BE2C (cell line): ENCODE results near the gene PABPC3. TPM values are rescaled to one million over a fixed set of nuclear protein-coding genes. Genes with fewer than 3 reads are reported as not detected.

Experiments used
- DNase-seq: peaks from one replicate; pipeline ENCODE4 v3.0.0-alpha.2; 2020
- H3K27me3 ChIP-seq: fragments of 250-450 bp; sonication (Bioruptor Pico); 2 replicates; pipeline ENCODE4 v1.5.1; 2020; ENCODE audit warnings: mild to moderate bottlenecking
- H3K36me3 ChIP-seq: fragments of 250-450 bp; sonication (Bioruptor Pico); 2 replicates; pipeline ENCODE4 v1.5.1; 2020; ENCODE audit warnings: mild to moderate bottlenecking
- H3K4me1 ChIP-seq: fragments of 250-450 bp; sonication (Bioruptor Pico); 2 replicates; pipeline ENCODE4 v1.5.1; 2020
- H3K4me3 ChIP-seq: 2 replicates; pipeline ENCODE4 v1.5.1; 2011; ENCODE audit warnings: low read depth, low read length
- H3K9me3 ChIP-seq: fragments of 250-450 bp; sonication (Bioruptor Pico); 2 replicates; pipeline ENCODE4 v1.5.1; 2020
- CTCF ChIP-seq: IDR thresholded peaks from 2 replicates; pipeline ENCODE4 v1.5.1; 2012; ENCODE audit warnings: mild to moderate bottlenecking, low read depth, low read length
- polyA plus RNA-seq: library from polyadenylated mRNA; unstranded; fragments of >200 nt; gene quantifications from one replicate; pipeline ENCODE4 v1.2.1, GENCODE V29; 2012; ENCODE audit warnings: low read depth, missing spikeins; ENCODE audit not compliant: insufficient read length, insufficient read depth

Gene PABPC3
- 0.63 TPM for polyA plus RNA-seq

DNA sequence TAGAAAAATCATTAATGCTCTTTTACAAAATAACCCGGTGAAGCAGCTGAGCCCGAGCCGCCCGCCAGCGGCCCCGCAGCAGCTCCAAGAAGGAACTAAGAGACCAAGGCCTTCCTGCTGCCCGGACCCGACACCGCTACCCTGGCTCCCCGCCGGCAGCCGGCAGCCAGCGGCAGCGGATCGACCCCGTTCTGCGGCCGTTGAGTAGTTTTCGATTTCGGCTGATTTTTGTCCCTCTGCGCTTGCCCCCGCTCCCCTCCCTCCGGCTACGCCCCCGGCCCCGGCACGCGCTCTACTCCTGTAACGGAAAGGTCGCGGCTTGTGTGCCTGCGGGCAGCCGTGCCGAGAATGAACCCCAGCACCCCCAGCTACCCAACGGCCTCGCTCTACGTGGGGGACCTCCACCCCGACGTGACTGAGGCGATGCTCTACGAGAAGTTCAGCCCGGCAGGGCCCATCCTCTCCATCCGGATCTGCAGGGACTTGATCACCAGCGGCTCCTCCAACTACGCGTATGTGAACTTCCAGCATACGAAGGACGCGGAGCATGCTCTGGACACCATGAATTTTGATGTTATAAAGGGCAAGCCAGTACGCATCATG, at the start of gene PABPC3:
Gene PABPC3, plus strand, starts transcription at position 286 of the 603 bp plus-strand sequence. Its CDS starts 63 bp downstream, at position 349.
- DNase-seq, result no peak
- Histone ChIP-seq H3K9me3 (no peaks in the 10 kb centered on the region; the same call in 1 of the 2 replicates), H3K36me3 (no peaks in the 10 kb centered on the region), H3K27me3 (peaks cover 3% of the 10 kb centered on the region), H3K4me3 (no peak within 1 kb of the TSS), H3K4me1 (no peaks in the 10 kb centered on the region)
- no peak for TF ChIP-seq CTCF

DNA sequence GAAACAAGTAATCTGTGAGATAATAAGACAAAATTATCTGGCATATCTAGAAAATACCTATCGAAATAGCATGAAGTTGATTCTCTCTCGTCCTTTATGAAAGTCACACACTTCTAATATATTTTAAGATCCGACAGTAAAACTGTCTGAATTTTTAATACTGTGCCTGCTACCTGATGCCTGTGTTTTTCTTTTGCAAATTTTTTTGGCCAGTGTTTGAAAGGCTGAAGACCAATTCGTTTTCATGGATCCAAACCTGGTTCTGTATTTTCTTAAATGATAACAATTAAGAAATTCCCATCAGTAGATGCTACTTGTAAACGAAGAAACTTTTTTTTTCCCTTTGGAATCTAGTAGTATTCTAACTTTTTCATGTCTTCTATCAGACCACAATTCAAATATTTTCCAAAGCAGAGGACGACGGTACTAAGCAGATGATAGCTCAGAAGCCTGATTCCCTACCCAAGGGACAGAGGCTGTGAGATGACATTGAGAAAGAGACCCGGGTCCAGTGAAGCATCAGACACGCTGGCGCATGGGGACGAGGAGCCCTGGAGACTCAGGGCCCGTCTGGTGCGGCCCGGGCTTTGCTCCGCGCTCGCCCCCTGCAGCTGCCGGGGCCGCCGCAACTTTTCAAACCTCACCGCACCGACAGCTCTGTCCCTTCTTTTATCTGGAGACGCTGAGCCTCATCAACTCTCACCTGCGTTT, 49.5 kb upstream of the PABPC3 start:
- TF ChIP-seq CTCF, result no peak
- Histone ChIP-seq H3K4me3 (no peak overlapping the region; the same call in 1 of the 2 replicates), H3K27me3 (peaks cover 57% of the 10 kb centered on the region), H3K9me3 (no peaks in the 10 kb centered on the region), H3K36me3 (no peaks in the 10 kb centered on the region), H3K4me1 (no peaks in the 10 kb centered on the region)
- no peak for DNase-seq

DNA sequence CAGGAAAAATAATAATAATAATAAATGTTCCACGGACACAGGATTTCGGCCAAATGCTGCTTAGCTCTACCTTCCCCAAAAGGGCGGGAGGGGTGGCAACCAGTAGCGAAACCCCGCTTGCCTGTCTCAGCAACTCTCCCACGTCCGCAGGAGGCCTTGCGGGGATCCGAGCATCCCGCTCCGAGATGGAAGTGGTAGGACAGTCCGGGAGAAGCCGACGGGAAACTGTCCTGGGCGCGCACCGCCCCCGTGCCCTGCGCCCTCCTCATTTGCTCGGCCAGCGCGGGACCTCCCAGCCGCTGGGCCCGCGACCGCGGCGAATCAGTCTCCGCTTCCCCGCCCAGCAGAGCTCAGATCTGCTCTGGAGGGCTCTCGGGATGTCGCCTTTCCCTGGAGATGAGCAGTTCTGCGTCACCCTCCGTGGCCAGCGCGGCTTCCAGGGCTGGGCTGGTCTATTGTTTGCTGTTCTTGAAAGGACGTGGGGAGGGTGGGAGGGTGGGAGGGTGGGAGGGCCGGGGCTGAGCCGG, 48.9 kb upstream of the PABPC3 start:
- peaks cover 50% of the 10 kb centered on the region for H3K27me3 ChIP-seq
- no peaks in the 10 kb centered on the region for H3K4me1 ChIP-seq
- H3K4me3 ChIP-seq, result no peak overlapping the region; the same call in 1 of the 2 replicates
- DNase-seq, result no peak
- no peak for TF ChIP-seq CTCF
- H3K36me3 ChIP-seq, result no peaks in the 10 kb centered on the region
- H3K9me3 ChIP-seq, result no peaks in the 10 kb centered on the region

GRCh38 chr13:25051065-25051464, 44.9 kb upstream of the PABPC3 start:
- peaks cover 25% of the 10 kb centered on the region for H3K27me3 ChIP-seq
- TF ChIP-seq CTCF, result no peak
- H3K9me3 ChIP-seq, result no peaks in the 10 kb centered on the region
- H3K4me1 ChIP-seq, result no peaks in the 10 kb centered on the region
- no peak for DNase-seq
- no peak overlapping the region for H3K4me3 ChIP-seq
- H3K36me3 ChIP-seq, result no peaks in the 10 kb centered on the region

DNA sequence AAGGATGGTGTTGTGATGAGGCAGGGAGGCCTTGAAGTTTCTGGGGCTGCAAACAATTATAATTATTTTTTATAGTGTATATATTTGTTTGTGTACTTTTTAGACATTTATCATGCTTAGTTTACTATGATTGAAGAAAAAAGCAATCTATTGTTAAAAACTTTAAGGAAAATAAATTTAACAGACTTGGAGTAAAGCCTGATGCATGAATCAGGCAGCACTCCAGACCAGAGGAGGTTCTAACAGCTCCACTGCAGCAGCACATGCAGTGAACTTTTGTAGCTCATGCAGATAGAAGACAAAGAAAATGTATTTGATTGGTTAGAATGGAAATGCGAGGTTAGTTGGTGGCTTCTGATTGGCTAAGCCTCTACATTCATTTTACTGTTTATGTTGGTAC, 36.8 kb upstream of the PABPC3 start:
- H3K36me3 ChIP-seq, result no peaks in the 10 kb centered on the region
- 0 out of 2 replicates have a peak, but pooled peaks cover 5% of the 10 kb centered on the region for H3K27me3 ChIP-seq
- no peaks in the 10 kb centered on the region for H3K4me1 ChIP-seq
- no peak for DNase-seq
- no peaks in the 10 kb centered on the region for H3K9me3 ChIP-seq
- TF ChIP-seq CTCF, result no peak
- H3K4me3 ChIP-seq, result no peak overlapping the region

DNA sequence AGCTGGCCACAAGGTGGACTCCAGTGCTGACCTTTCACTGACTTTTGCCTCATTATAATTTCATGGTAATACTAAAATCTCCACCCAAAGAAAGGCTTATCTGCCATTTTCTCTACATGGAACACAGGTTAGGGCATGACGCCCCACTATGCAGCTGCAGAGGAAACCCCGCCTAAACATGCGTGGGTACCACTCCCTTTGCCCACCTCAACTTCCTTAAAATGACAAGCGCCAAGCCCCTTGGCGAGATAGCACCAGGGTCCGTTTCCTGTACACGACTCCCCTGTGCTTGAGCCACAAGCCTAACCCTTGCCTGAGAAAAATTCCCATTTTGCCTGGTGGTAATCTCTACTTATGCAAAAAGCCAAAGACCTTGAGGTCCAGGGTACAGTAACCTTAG, 36.0 kb upstream of the PABPC3 start:
- no peaks in the 10 kb centered on the region for H3K4me1 ChIP-seq
- H3K27me3 ChIP-seq, result 0 out of 2 replicates have a peak, but pooled peaks cover 3% of the 10 kb centered on the region
- H3K9me3 ChIP-seq, result no peaks in the 10 kb centered on the region
- H3K4me3 ChIP-seq, result no peak overlapping the region
- H3K36me3 ChIP-seq, result no peaks in the 10 kb centered on the region
- no peak for DNase-seq
- TF ChIP-seq CTCF, result no peak
